ENCODE data around the gene EEF2.
A peak's percentile ranks its signal among the peaks of the same experiment; 100 is the strongest.

Gene EEF2

DNA sequence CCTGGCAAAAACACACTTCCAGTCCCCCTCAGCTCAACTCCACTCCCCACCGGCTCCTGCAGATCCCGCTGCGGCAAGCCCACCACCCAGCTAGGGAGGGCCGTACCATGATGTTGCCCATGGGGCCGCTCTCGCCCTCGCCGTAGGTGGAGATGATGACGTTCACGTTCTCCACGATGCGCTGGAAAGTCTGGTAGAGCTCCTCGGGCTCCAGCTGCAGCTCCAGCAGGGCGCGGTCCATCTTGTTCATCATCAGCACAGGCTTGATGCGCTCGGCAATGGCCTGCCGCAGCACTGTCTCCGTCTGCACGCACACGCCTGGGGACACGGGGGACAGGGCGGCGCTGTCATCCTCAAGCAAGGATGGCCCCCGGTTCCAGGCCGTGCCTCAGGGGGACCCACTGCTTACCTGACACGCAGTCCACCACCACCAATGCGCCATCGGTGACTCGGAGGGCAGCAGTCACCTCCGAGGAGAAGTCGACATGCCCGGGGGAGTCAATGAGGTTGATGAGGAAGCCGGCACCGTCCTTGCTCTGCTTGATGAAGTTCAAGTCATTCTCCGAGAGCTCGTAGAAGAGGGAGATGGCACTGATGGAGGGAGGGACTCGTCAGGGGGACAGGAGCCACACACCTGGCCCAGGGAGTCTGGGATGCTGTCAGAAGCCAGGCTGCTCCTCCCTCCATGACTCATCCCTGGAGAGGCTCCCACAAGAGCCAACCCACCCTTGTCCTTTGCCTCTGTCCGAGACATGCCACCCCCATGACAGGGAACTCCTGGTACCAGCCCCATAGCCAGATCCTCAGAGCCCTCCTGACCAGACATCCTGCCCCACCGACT is 2.3 kb downstream of the EEF2 start:
- no peak for TF ChIP-seq CTCF (IDR thresholded peaks at IDR 0.05; ENCODE audit: insufficient read depth, low read depth, low read length, missing control alignments)
- no peak for DNase-seq (ENCODE audit: low read depth)

DNA sequence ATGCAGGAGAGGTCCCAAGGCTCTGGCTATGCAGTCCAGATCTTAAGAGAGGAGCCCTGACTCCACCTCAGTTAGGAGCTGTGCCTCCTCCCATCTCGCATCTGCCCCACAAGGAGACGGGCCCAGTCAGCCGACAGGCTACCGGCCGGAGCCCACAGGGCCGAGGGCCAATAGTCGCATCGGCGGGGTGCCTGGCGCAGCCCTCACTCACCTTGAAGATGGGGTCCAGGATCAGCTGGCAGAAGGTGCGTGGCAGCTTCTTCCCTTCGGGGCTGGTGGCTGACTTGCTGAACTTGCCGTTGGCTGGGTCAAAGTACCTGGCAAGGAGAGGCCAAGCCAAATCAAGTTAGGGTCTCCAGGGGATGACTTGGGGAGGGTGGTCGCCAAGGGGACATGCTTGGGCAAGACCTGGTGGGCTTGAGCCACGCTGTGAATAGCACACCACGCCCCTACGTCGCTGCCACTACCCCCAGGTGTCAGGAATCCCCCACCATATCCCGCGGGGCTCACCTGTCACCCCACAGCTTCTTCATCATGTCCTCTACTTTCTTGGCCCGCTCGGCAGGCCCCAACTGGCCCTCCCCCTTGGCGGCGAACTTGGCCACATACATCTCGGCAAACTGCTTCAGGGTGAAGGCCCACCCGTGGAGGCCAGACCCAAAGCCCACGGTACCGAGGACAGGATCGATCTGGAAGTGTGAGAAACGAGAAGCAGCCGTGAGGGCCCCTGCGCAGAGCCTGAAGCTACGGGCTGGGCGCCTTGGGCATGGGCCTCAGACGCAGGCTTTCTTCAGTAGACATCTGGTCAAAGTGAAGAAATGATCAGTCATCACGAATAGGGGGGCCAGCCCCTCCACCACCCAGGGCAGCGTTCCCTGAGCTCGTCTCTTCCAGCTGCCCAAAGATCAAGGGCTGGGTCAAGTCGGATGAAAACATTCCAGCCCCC is 3.3 kb downstream of the EEF2 start:
- no peak for TF ChIP-seq CTCF (IDR thresholded peaks at IDR 0.05; ENCODE audit: insufficient read depth, low read depth, low read length, missing control alignments)
- DNase-seq (ENCODE audit: low read depth), result no peak
- H3K4me3 ChIP-seq (ENCODE audit: low read depth, low read length), result no peak overlapping the region

More for the DNA sequence above, 2.3 kb downstream of the EEF2 start:
- H3K4me3 ChIP-seq (ENCODE audit: low read depth, low read length), result peak overlapping the region; percentile 77

GRCh38 chr19:3981373-3981735 is 3.9 kb downstream of the EEF2 start:
- no peak overlapping the region for H3K4me3 ChIP-seq (ENCODE audit: low read depth, low read length)
- no peak for TF ChIP-seq CTCF (IDR thresholded peaks at IDR 0.05; ENCODE audit: insufficient read depth, low read depth, low read length, missing control alignments)
- DNase-seq (ENCODE audit: low read depth), result no peak

- no peak for DNase-seq (ENCODE audit: low read depth)
- TF ChIP-seq CTCF (IDR thresholded peaks at IDR 0.05; ENCODE audit: insufficient read depth, low read depth, low read length, missing control alignments), result no peak
- no peak overlapping the region for H3K4me3 ChIP-seq (ENCODE audit: low read depth, low read length)
Measured at GRCh38 chr19:3980353-3981251, 4.7 kb downstream of the EEF2 start.

GRCh38 chr19:3979674-3980352 is 5.5 kb downstream of the EEF2 start:
- DNase-seq (ENCODE audit: low read depth), result no peak
- no peak for TF ChIP-seq CTCF (IDR thresholded peaks at IDR 0.05; ENCODE audit: insufficient read depth, low read depth, low read length, missing control alignments)
- H3K4me3 ChIP-seq (ENCODE audit: low read depth, low read length), result no peak overlapping the region

GRCh38 chr19:3979289-3979673 is 6.0 kb downstream of the EEF2 start:
- no peak for DNase-seq (ENCODE audit: low read depth)
- TF ChIP-seq CTCF (IDR thresholded peaks at IDR 0.05; ENCODE audit: insufficient read depth, low read depth, low read length, missing control alignments), result no peak
- H3K4me3 ChIP-seq (ENCODE audit: low read depth, low read length), result no peak overlapping the region
